ENCODE measurements around the gene GALE. TPM values are rescaled to one million over a fixed set of nuclear protein-coding genes. Genes with fewer than 3 reads are reported as not detected.
A peak's percentile ranks its signal among the peaks of the same experiment; 100 is the strongest.

GALE gene
- total and polyA plus RNA-seq, 2 of the 13 experiments (the other 11 are each of a cell fraction or from before 2014, with no cell fraction given): 85.2 to 88.4 TPM

GRCh38 chr1:23800400-23801337, at the start of gene GALE (continued):
- TF ChIP-seq TAF1 (CRISPR knock-in tag; IDR thresholded peaks at IDR 0.05): no peak; the same call in 1 of the 2 replicates
- TF ChIP-seq PAF1 (CRISPR knock-in tag; IDR thresholded peaks at IDR 0.05): no peak; the same call in 1 of the 2 replicates
- TF ChIP-seq KDM5A (IDR thresholded peaks at IDR 0.05; ENCODE audit: borderline replicate concordance, low read length): peak; percentile 66; the same call in 1 of the 2 replicates
- TF ChIP-seq REPIN1 (CRISPR knock-in tag; IDR thresholded peaks at IDR 0.05; ENCODE audit: borderline replicate concordance, low read depth): no peak; the same call in 1 of the 2 replicates
- TF ChIP-seq NR2C2 (CRISPR knock-in tag; IDR thresholded peaks at IDR 0.05; ENCODE audit: borderline replicate concordance): peak; percentile 89
- TF ChIP-seq FUBP1 (CRISPR knock-in tag; IDR thresholded peaks at IDR 0.05; ENCODE audit: borderline replicate concordance): no peak
- peak; percentile 98 for TF ChIP-seq DRAP1 (CRISPR knock-in tag; IDR thresholded peaks at IDR 0.05)
- TF ChIP-seq ZNF354B (CRISPR knock-in tag; IDR thresholded peaks at IDR 0.05): no peak
- peak; percentile 97 for TF ChIP-seq HNRNPLL (IDR thresholded peaks at IDR 0.05; ENCODE audit: low read depth, low read length, poor library complexity, severe bottlenecking)
- TF ChIP-seq ZNF280D (CRISPR knock-in tag; IDR thresholded peaks at IDR 0.05): peak; percentile 67; the same call in 1 of the 2 replicates
- peak; percentile 82 for TF ChIP-seq POLR2G (IDR thresholded peaks at IDR 0.05; ENCODE audit: low read depth, low read length)
- peak; percentile 71 for TF ChIP-seq ZNF687 (CRISPR knock-in tag; IDR thresholded peaks at IDR 0.05)
- 0 out of 2 replicates have a peak, but pooled peaks have one; percentile 65 for TF ChIP-seq ZBTB20 (CRISPR knock-in tag; IDR thresholded peaks at IDR 0.05; ENCODE audit: borderline replicate concordance, low read depth)
- no peak for TF ChIP-seq ARID2 (CRISPR knock-in tag; IDR thresholded peaks at IDR 0.05; ENCODE audit: borderline replicate concordance)
- TF ChIP-seq MXI1 (IDR thresholded peaks at IDR 0.05; ENCODE audit: borderline replicate concordance, low read depth, low read length): peak; percentile 87; the same call in 1 of the 3 replicates
- no peak; the same call in 1 of the 2 replicates for TF ChIP-seq BORCS8-MEF2B (CRISPR knock-in tag; IDR thresholded peaks at IDR 0.05)
